Endothelial cell of umbilical vein (primary cell): ENCODE measurements around the gene QRFP. TPM values are rescaled to one million over a fixed set of nuclear protein-coding genes. Genes with fewer than 3 reads are reported as not detected.

Experiments used
- BruUV-seq: library from RNA; stranded (reverse); fragments of 400-500 nt; replicated peaks from 2 replicates; lab custom pipeline; 2021; lab: Mats Ljungman, UMichigan
- CTCF ChIA-PET: fragments of 300-600, 350-600 bp; sonication (Branson Sonifier 250); formaldehyde crosslinking; loops from one replicate; lab custom pipeline; 2021; ENCODE audit warnings: antibody characterized with exemption, inconsistent platforms; lab: Charles Lee
- POLR2A ChIA-PET: fragments of 300-600, 350-600 bp; sonication (Branson Sonifier 250); formaldehyde crosslinking; loops from one replicate; lab custom pipeline; 2021; ENCODE audit warnings: antibody characterized with exemption, inconsistent platforms; lab: Charles Lee
- DNase-seq: peaks from one replicate; pipeline ENCODE4 v3.0.0-alpha.2; 2011; ENCODE audit warnings: low read depth, low spot score
- FAIRE-seq: peaks from 2 replicates; lab custom pipeline; 2011; peaks lifted over from hg19 to GRCh38; lab: Jason Lieb, UNC
- H2AFZ ChIP-seq: 2 replicates; pipeline ENCODE4 v1.6.0; 2012; ENCODE audit warnings: low read depth, low read length, control low read depth, inconsistent platforms
- H3K27ac ChIP-seq: 2 replicates; pipeline ENCODE4 v1.5.1; 2011; ENCODE audit warnings: low read depth, mild to moderate bottlenecking, control low read depth, low read length, moderate library complexity; ENCODE audit not compliant: insufficient read depth
- H3K27me3 ChIP-seq, 2 experiments: 2 replicates each; pipeline versions ENCODE4 v1.6.0 to v1.6.1; 2011; ENCODE audit warnings: low read length in 2 of 2, mixed read lengths in 1 of 2; ENCODE audit not compliant: control insufficient read depth in 2 of 2, insufficient read depth in 2 of 2
- H3K36me3 ChIP-seq, 2 experiments: 2 replicates in 1 of 2; 3 replicates in 1 of 2; pipeline ENCODE4 v1.5.1; 2011; ENCODE audit warnings: low read length in 2 of 2, mild to moderate bottlenecking in 1 of 2, moderate library complexity in 1 of 2; ENCODE audit not compliant: control insufficient read depth in 2 of 2, insufficient read depth in 2 of 2; ENCODE audit errors: extremely low read depth in 1 of 2
- H3K4me1 ChIP-seq: 3 replicates; pipeline ENCODE4 v1.5.1; 2011; ENCODE audit warnings: mild to moderate bottlenecking, low read length; ENCODE audit not compliant: control insufficient read depth, insufficient read depth; ENCODE audit errors: extremely low read depth
- H3K4me2 ChIP-seq: 2 replicates; pipeline ENCODE4 v1.6.1; 2011; ENCODE audit warnings: low read length, control low read depth, mixed read lengths; ENCODE audit not compliant: insufficient read depth
- H3K4me3 ChIP-seq, 3 experiments: fragments of 200-600 bp in 1 of 3; sonication (generic), shearing (Covaris generic) in 1 of 3; replicated peaks in 1 of 3; 2 replicates each; pipeline ENCODE4 v1.5.1; 2011 to 2016; ENCODE audit warnings: control low read depth in 3 of 3, low read length in 3 of 3, mild to moderate bottlenecking in 2 of 3, inconsistent platforms in 1 of 3, low read depth in 1 of 3, moderate library complexity in 1 of 3; ENCODE audit not compliant: insufficient read depth in 1 of 3
- H3K79me2 ChIP-seq: 2 replicates; pipeline ENCODE4 v1.6.0; 2012; ENCODE audit warnings: low read length, inconsistent platforms; ENCODE audit not compliant: control insufficient read depth, insufficient read depth
- H3K9ac ChIP-seq: replicated peaks from 2 replicates; pipeline ENCODE3; 2011; ENCODE audit warnings: low read length, control low read depth; ENCODE audit not compliant: insufficient read depth; ENCODE audit errors: extremely low read depth
- H3K9me1 ChIP-seq: replicated peaks from 3 replicates; pipeline ENCODE4 v1.6.0; 2011; ENCODE audit warnings: mild to moderate bottlenecking, low read length; ENCODE audit not compliant: control insufficient read depth, insufficient read depth; ENCODE audit errors: extremely low read depth
- H3K9me3 ChIP-seq: replicated peaks from 2 replicates; pipeline ENCODE4 v1.5.1; 2012; ENCODE audit warnings: low read length, inconsistent platforms; ENCODE audit not compliant: control insufficient read depth, insufficient read depth
- H4K20me1 ChIP-seq: replicated peaks from 2 replicates; pipeline ENCODE3; 2011; ENCODE audit warnings: mild to moderate bottlenecking, low read length; ENCODE audit not compliant: control insufficient read depth, insufficient read depth; ENCODE audit errors: extremely low read depth
- EZH2 ChIP-seq: IDR thresholded peaks from 2 replicates; pipeline ENCODE4 v1.6.1; 2012; ENCODE audit warnings: borderline replicate concordance, low read depth, mild to moderate bottlenecking, moderate library complexity, low read length, inconsistent platforms; ENCODE audit not compliant: severe bottlenecking
- FOS ChIP-seq: IDR thresholded peaks from 2 replicates; pipeline ENCODE4 v1.6.1; 2011; ENCODE audit warnings: mild to moderate bottlenecking, low read length, moderate library complexity, borderline replicate concordance; ENCODE audit not compliant: insufficient read depth
- GATA2 ChIP-seq: IDR thresholded peaks from 2 replicates; pipeline ENCODE4 v1.7.0; 2011; ENCODE audit warnings: low read depth, mild to moderate bottlenecking, moderate library complexity, mixed read lengths, low read length; ENCODE audit not compliant: insufficient read length, insufficient read depth
- JUN ChIP-seq: IDR thresholded peaks from 2 replicates; pipeline ENCODE4 v1.6.1; 2011; ENCODE audit warnings: borderline replicate concordance, low read depth; ENCODE audit not compliant: insufficient read length, insufficient read depth
- MYC ChIP-seq: IDR thresholded peaks from one replicate; pipeline ENCODE4 v1.6.1; 2011; ENCODE audit warnings: mild to moderate bottlenecking, low read depth, low read length
- dilution Hi-C: fragments of 300-500 bp; cut with MboI; formaldehyde crosslinking; loops from one replicate; pipeline ENCODE4 v1.15.0; 2019; ENCODE audit warnings: low sequenced_read_pairs; ENCODE audit not compliant: extremely low pct_ligation_motif_present
- intact Hi-C: fragments of 100-400 bp; cut with micrococcal nuclease; formaldehyde crosslinking; loops from one replicate; pipeline ENCODE4 v1.10.0; 2022
- polyA plus RNA-seq, 4 experiments: library from polyadenylated mRNA; depleted of rRNA in 3 of 4; stranded (reverse) in 3 of 4; unstranded in 1 of 4; fragments of >200 nt; gene quantifications; 2 replicates each; pipeline versions ENCODE4 v1.2.1 to v1.2.3, GENCODE V29; 2011 to 2012; ENCODE audit warnings: missing spikeins in 1 of 4
- total RNA-seq: library from RNA; stranded (reverse); gene quantifications from 2 replicates; pipeline ENCODE4 v1.2.3, GENCODE V29; 2021
- TF ChIP-seq, protein P1 (sequence below), 2 donors: IDR thresholded peaks; 1 replicate in 1 of 2; 2 replicates in 1 of 2; pipeline ENCODE4 v1.5.1; 2011; ENCODE audit warnings: low read length in 2 of 2, mild to moderate bottlenecking in 2 of 2, moderate library complexity in 2 of 2, control low read depth in 1 of 2, inconsistent platforms in 1 of 2, low read depth in 1 of 2; ENCODE audit not compliant: insufficient read depth in 1 of 2; ENCODE audit errors: extremely low read depth in 1 of 2
- TF ChIP-seq, protein P2 (sequence below): IDR thresholded peaks from 2 replicates; pipeline ENCODE4 v1.6.1; 2011; ENCODE audit not compliant: insufficient read depth, insufficient read length

Gene QRFP
- total and polyA plus RNA-seq, 2 donors (not counting 3 experiments of a cell fraction or from before 2014, with no cell fraction given): not detected

DNA sequence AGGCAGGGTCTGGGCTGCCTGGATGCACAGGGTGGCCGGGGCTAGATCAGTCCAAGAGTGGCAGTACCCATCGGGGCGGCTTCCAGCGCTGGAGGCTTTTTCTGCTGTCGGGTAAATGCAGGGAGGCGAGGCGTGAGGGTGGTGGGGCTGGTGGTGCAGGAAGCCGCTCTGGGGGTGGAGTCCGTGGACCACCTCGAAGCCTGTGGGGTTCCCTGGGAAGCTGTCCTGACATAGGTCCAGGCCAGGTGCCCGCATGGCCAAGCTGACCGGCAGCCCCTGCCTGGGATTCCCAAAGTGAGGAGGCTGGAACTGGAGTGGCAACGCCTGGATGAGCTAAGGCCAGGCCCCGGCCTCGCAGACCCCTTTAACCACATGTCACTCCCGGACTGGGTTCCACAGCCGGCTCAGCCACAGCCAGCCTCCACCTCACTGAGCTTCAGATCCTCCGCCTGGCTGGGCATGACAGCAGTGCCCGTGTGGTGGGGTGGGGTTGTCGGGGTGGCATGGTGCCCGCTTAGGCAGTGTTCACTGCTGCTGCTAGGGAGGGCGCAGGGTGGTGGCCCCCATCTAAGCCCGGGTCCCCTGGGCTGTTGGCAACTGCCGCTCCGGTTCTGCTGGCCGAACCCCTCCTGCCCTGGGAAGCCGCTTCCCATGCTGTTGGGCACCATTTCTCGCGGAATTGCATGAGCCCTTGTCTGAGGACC lies 1.4 kb upstream of the QRFP start:
- H4K20me1 ChIP-seq: no peaks in the 10 kb centered on the region
- H3K9me3 ChIP-seq: no peaks in the 10 kb centered on the region
- no peak overlapping the region for H3K4me3 ChIP-seq
- DNase-seq (no peak), FAIRE-seq (no peak)
- no peak overlapping the region for H3K9ac ChIP-seq
- no peak overlapping the region for H3K27ac ChIP-seq
- ChIA-PET POLR2A (interaction anchor here (0.5 kb wide), 1 partner anchor 149 kb away, joined by 8 read pairs; no protein-coding TSS in a partner anchor), CTCF (interaction anchor here (1.0 kb wide), 1 partner anchor 18 kb away, joined by 3 read pairs; no protein-coding TSS in a partner anchor)
- dilution Hi-C loops (no loop called here), intact Hi-C loops (no loop called here)
- TF ChIP-seq JUN (no peak), GATA2 (no peak)
- BruUV-seq: no TSS peak
- H3K4me2 ChIP-seq: no peak overlapping the region
- no peaks in the 10 kb centered on the region for H3K27me3 ChIP-seq
- H2AFZ ChIP-seq: no peak overlapping the region
- no peaks in the 10 kb centered on the region for H3K4me1 ChIP-seq
- H3K9me1 ChIP-seq: no peaks in the 10 kb centered on the region
- H3K79me2 ChIP-seq: no peaks in the 10 kb centered on the region
- peaks cover 2 to 5% of the 10 kb centered on the region in 2 experiments for H3K36me3 ChIP-seq

DNA sequence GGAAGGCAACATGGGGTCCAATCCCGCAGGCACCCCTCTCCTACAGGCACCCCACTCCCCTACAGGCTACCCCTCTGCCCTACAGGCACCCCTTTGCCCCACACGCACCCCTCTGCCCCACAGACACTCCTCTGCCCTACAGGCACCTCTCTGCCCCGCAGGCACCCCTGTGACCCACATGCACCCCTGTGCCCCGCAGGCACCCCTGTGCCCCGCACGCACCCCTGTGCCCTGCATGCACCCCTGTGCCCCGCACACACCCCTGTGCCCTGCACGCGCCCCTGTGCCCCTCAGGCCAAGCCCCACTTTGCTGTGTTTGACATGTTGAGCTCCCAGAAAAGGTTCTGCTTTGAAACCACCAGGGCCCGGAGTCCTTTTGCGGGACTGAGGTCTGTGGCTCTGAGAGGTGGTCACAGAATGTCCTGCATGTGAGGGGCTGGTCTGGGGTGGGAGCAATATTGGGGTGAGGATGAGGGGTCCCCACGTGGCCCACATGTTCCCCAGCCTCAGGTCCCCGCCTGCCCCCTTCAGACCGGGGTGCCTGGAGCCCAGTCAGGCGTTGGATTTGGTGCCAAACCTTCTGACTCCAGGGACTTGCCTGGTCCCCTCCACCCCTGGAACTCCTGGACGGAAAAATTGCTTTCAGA lies 616 bp upstream of the QRFP start:
- Histone ChIP-seq H3K9me3 (no peaks in the 10 kb centered on the region), H3K36me3 (peaks cover 2 to 7% of the 10 kb centered on the region in 2 experiments), H3K9ac (no peak overlapping the region), H3K27me3 (no peaks in the 10 kb centered on the region), H3K9me1 (no peaks in the 10 kb centered on the region), H3K4me3 (no peak overlapping the region), H4K20me1 (no peaks in the 10 kb centered on the region), H2AFZ (no peak overlapping the region), H3K4me1 (no peaks in the 10 kb centered on the region), H3K4me2 (no peak overlapping the region), H3K79me2 (no peaks in the 10 kb centered on the region), H3K27ac (no peak overlapping the region)
- dilution Hi-C loops: no loop called here
- no peak for DNase-seq
- FAIRE-seq: no peak
- no TSS peak for BruUV-seq
- no peak for TF ChIP-seq EZH2
- no peak for TF ChIP-seq FOS
- TF ChIP-seq, protein P1, sequence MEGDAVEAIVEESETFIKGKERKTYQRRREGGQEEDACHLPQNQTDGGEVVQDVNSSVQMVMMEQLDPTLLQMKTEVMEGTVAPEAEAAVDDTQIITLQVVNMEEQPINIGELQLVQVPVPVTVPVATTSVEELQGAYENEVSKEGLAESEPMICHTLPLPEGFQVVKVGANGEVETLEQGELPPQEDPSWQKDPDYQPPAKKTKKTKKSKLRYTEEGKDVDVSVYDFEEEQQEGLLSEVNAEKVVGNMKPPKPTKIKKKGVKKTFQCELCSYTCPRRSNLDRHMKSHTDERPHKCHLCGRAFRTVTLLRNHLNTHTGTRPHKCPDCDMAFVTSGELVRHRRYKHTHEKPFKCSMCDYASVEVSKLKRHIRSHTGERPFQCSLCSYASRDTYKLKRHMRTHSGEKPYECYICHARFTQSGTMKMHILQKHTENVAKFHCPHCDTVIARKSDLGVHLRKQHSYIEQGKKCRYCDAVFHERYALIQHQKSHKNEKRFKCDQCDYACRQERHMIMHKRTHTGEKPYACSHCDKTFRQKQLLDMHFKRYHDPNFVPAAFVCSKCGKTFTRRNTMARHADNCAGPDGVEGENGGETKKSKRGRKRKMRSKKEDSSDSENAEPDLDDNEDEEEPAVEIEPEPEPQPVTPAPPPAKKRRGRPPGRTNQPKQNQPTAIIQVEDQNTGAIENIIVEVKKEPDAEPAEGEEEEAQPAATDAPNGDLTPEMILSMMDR (IDR thresholded peaks at IDR 0.05; ENCODE audit: extremely low read depth in 1 of 2, insufficient read depth in 1 of 2, low read depth in 1 of 2, low read length in 2 of 2): no peak
- TF ChIP-seq JUN: no peak
- no peak for TF ChIP-seq GATA2
- TF ChIP-seq, protein P2, sequence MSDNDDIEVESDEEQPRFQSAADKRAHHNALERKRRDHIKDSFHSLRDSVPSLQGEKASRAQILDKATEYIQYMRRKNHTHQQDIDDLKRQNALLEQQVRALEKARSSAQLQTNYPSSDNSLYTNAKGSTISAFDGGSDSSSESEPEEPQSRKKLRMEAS: no peak
- no peak for TF ChIP-seq MYC
- intact Hi-C loops: no loop called here
- ChIA-PET POLR2A (interaction anchor here (0.7 kb wide), 1 partner anchor 9 kb away, joined by 3 read pairs; no protein-coding TSS in a partner anchor), CTCF (interaction anchor here (0.6 to 1.0 kb wide), 2 partner anchors 19 to 144 kb away, joined by 3 read pairs; no protein-coding TSS in a partner anchor)
